IMR-90 (cell line): Measurements from ENCODE around the gene JAGN1. TPM values are rescaled to one million over a fixed set of nuclear protein-coding genes. Genes with fewer than 3 reads are reported as not detected.
"Not testable (repeated sequence)": the region's sequence is repeated elsewhere in the genome, so short reads cannot be mapped to it uniquely, and the experiment has no call there.

ENCODE experiments used
- ATAC-seq: fragments of 200-7000 bp; cut with Tn5 transposase; 2 replicates; pipeline ENCODE4 v1.9.1; 2020; ENCODE audit warnings: low read depth, mild to moderate bottlenecking, moderate library complexity
- BruUV-seq: library from RNA; stranded (reverse); fragments of 400-500 nt; replicated peaks from 2 replicates; lab custom pipeline; 2021; lab: Mats Ljungman, UMichigan
- CTCF ChIA-PET: fragments of 300-600 bp; formaldehyde crosslinking; extraction: SDS; loops from one replicate; lab custom pipeline; 2021; ENCODE audit warnings: antibody characterized with exemption; lab: Yijun Ruan, JAX
- POLR2A ChIA-PET: fragments of 300-600 bp; sonication (Branson Sonifier 250); formaldehyde crosslinking; loops from one replicate; lab custom pipeline; 2022; ENCODE audit warnings: antibody characterized with exemption; ENCODE audit not compliant: unreplicated experiment; lab: Charles Lee
- DNase-seq: peaks from one replicate; pipeline ENCODE4 v3.0.0; 2013
- H2AFZ ChIP-seq: replicated peaks from 2 replicates; pipeline ENCODE3; 2013; ENCODE audit warnings: low read length, mild to moderate bottlenecking; ENCODE audit not compliant: poor library complexity
- H2AK5ac ChIP-seq: 2 replicates; pipeline ENCODE4 v1.6.1; 2013; ENCODE audit warnings: low read depth, low read length, inconsistent platforms
- H2AK9ac ChIP-seq: replicated peaks from 2 replicates; pipeline ENCODE3; 2013; ENCODE audit warnings: mild to moderate bottlenecking, low read depth, low read length, moderate library complexity; ENCODE audit not compliant: poor library complexity
- H2BK120ac ChIP-seq: 2 replicates; pipeline ENCODE4 v1.6.1; 2013; ENCODE audit warnings: low read depth, low read length, inconsistent platforms
- H2BK15ac ChIP-seq: 3 replicates; pipeline ENCODE4 v1.6.1; 2013; ENCODE audit warnings: low read depth, low read length, inconsistent platforms
- H2BK20ac ChIP-seq: 2 replicates; pipeline ENCODE4 v1.6.1; 2013; ENCODE audit warnings: low read depth, mild to moderate bottlenecking, inconsistent platforms, low read length, moderate library complexity
- H2BK5ac ChIP-seq: 2 replicates; pipeline ENCODE4 v1.6.1; 2013; ENCODE audit warnings: mild to moderate bottlenecking, low read depth, low read length, inconsistent platforms; ENCODE audit not compliant: poor library complexity, severe bottlenecking
- H3K14ac ChIP-seq: replicated peaks from 2 replicates; pipeline ENCODE4 v1.6.1; 2013; ENCODE audit warnings: low read depth, low read length, inconsistent platforms
- H3K18ac ChIP-seq: 2 replicates; pipeline ENCODE4 v1.6.1; 2013; ENCODE audit warnings: low read depth, low read length, control low read depth
- H3K23ac ChIP-seq: 2 replicates; pipeline ENCODE4 v1.6.1; 2013; ENCODE audit warnings: low read depth, low read length, inconsistent platforms
- H3K27ac ChIP-seq: 2 replicates; pipeline ENCODE4 v1.5.1; 2013; ENCODE audit warnings: mild to moderate bottlenecking, control low read depth, low read length; ENCODE audit not compliant: insufficient read depth
- H3K27me3 ChIP-seq: 2 replicates; pipeline ENCODE4 v1.6.1; 2013; ENCODE audit warnings: low read length; ENCODE audit not compliant: control insufficient read depth, insufficient read depth
- H3K36me3 ChIP-seq: 2 replicates; pipeline ENCODE4 v1.6.1; 2013; ENCODE audit warnings: low read length, mixed read lengths; ENCODE audit not compliant: control insufficient read depth, insufficient read depth
- H3K4ac ChIP-seq: 2 replicates; pipeline ENCODE4 v1.6.1; 2013; ENCODE audit warnings: low read depth, low read length, inconsistent platforms
- H3K4me1 ChIP-seq: 2 replicates; pipeline ENCODE4 v1.6.1; 2013; ENCODE audit warnings: low read length, mixed read lengths; ENCODE audit not compliant: control insufficient read depth, insufficient read depth
- H3K4me2 ChIP-seq: 2 replicates; pipeline ENCODE4 v1.6.1; 2013; ENCODE audit warnings: low read depth, mild to moderate bottlenecking, control low read depth, low read length, moderate library complexity
- H3K4me3 ChIP-seq: 2 replicates; pipeline ENCODE4 v1.5.1; 2013; ENCODE audit warnings: low read depth, mild to moderate bottlenecking, control low read depth, low read length, moderate library complexity; ENCODE audit not compliant: insufficient read depth
- H3K56ac ChIP-seq: 2 replicates; pipeline ENCODE4 v1.6.1; 2013; ENCODE audit warnings: low read length, inconsistent platforms; ENCODE audit not compliant: insufficient read depth; ENCODE audit errors: extremely low read depth
- H3K79me1 ChIP-seq, 2 experiments: 2 replicates each; pipeline ENCODE4 v1.6.1; 2013; ENCODE audit warnings: low read length in 2 of 2, inconsistent platforms in 1 of 2, low read depth in 1 of 2
- H3K9ac ChIP-seq: 2 replicates; pipeline ENCODE4 v1.6.1; 2013; ENCODE audit warnings: low read depth, low read length, control low read depth
- H3K9me1 ChIP-seq: 2 replicates; pipeline ENCODE4 v1.6.1; 2013; ENCODE audit warnings: low read length, inconsistent platforms; ENCODE audit not compliant: insufficient read depth
- H3K9me3 ChIP-seq: 2 replicates; pipeline ENCODE4 v1.6.1; 2013; ENCODE audit warnings: low read length; ENCODE audit not compliant: control insufficient read depth, insufficient read depth
- H4K20me1 ChIP-seq: 2 replicates; pipeline ENCODE4 v1.6.1; 2013; ENCODE audit warnings: low read length, inconsistent platforms; ENCODE audit not compliant: insufficient read depth
- H4K5ac ChIP-seq: 2 replicates; pipeline ENCODE4 v1.6.1; 2013; ENCODE audit warnings: mild to moderate bottlenecking, low read depth, low read length, control low read depth
- H4K8ac ChIP-seq, 2 experiments: 2 replicates each; pipeline ENCODE4 v1.6.1; 2013; ENCODE audit warnings: low read depth in 2 of 2, low read length in 2 of 2, control low read depth in 1 of 2, inconsistent platforms in 1 of 2
- H4K91ac ChIP-seq: 2 replicates; pipeline ENCODE4 v1.6.1; 2013; ENCODE audit warnings: low read depth, low read length, inconsistent platforms; ENCODE audit not compliant: insufficient read depth
- CEBPB ChIP-seq: IDR thresholded peaks from 2 replicates; pipeline ENCODE4 v1.6.1; 2012; ENCODE audit warnings: low read depth, low read length, improper control_type of control experiment
- ELK1 ChIP-seq: fragments of 150-350 bp; IDR thresholded peaks from 2 replicates; pipeline ENCODE4 v1.6.1; 2016; ENCODE audit warnings: low read depth, mild to moderate bottlenecking, low read length, moderate library complexity, borderline replicate concordance
- FOS ChIP-seq: fragments of 150-350 bp; IDR thresholded peaks from 2 replicates; pipeline ENCODE4 v1.6.1; 2016; ENCODE audit warnings: low read depth, low read length
- MAZ ChIP-seq: IDR thresholded peaks from 2 replicates; pipeline ENCODE4 v1.6.1; 2012; ENCODE audit warnings: low read depth, mild to moderate bottlenecking, low read length, improper control_type of control experiment, moderate library complexity, borderline replicate concordance
- POLR2A ChIP-seq: IDR thresholded peaks from 2 replicates; pipeline ENCODE4 v1.6.1; 2012; ENCODE audit warnings: mild to moderate bottlenecking, low read depth, low read length
- RAD21 ChIP-seq: IDR thresholded peaks from 2 replicates; pipeline ENCODE4 v1.6.1; 2012; ENCODE audit warnings: low read length, improper control_type of control experiment
- RCOR1 ChIP-seq: IDR thresholded peaks from 2 replicates; pipeline ENCODE4 v1.6.1; 2012; ENCODE audit warnings: mild to moderate bottlenecking, low read length, improper control_type of control experiment; ENCODE audit not compliant: insufficient replicate concordance
- RFX5 ChIP-seq: IDR thresholded peaks from 2 replicates; pipeline ENCODE4 v1.8.0; 2012; ENCODE audit warnings: low read depth, mild to moderate bottlenecking, low read length, moderate library complexity
- WGBS, 2 experiments: methylation state at CpG; one replicate each; pipeline versions ENCODE4 v1.1.5 to v1.1.7; 2013; ENCODE audit warnings: missing lambda C conversion rate in 2 of 2; ENCODE audit not compliant: insufficient read length in 1 of 2; ENCODE audit errors: extremely low coverage in 2 of 2; 5-methylcytosine and 5-hydroxymethylcytosine counted together
- dilution Hi-C: fragments of 300-500 bp; cut with HindIII; formaldehyde crosslinking; loops from one replicate; pipeline ENCODE4 v1.14.3; 2018; ENCODE audit warnings: low sequenced_read_pairs; ENCODE audit not compliant: unreplicated experiment
- in situ Hi-C: fragments of 300-500 bp; cut with MboI; formaldehyde crosslinking; loops from 3 replicates; pipeline ENCODE4 v1.14.3; 2019; ENCODE audit warnings: low sequenced_read_pairs, inconsistent platforms, mixed read lengths
- intact Hi-C: fragments of 100-400 bp; cut with micrococcal nuclease; formaldehyde crosslinking; loops from 2 replicates; pipeline ENCODE4 v1.10.0; 2022
- polyA plus RNA-seq, 3 experiments: library from polyadenylated mRNA; depleted of rRNA; stranded (reverse); fragments of >200 nt; gene quantifications; 2 replicates each; pipeline ENCODE4 v1.2.3, GENCODE V29; 2012; ENCODE audit warnings: low replicate concordance in 1 of 3
- total RNA-seq: library from RNA; depleted of rRNA; stranded (reverse); fragments of >200 nt; gene quantifications from 2 replicates; pipeline ENCODE4 v1.2.3, GENCODE V29; 2012

The JAGN1 gene
- total and polyA plus RNA-seq, 2 of the 4 experiments (the other 2 are of a cell fraction): 32.7 to 39.3 TPM

GRCh38 chr3:9852528-9852927 is 37.9 kb upstream of the JAGN1 start:
- H2AK5ac ChIP-seq: no peak overlapping the region
- H2AK9ac ChIP-seq: no peak overlapping the region
- no peak overlapping the region for H2BK15ac ChIP-seq
- intact Hi-C loops: no loop called here
- no peak overlapping the region for H3K23ac ChIP-seq
- TF ChIP-seq MAZ: no peak
- TF ChIP-seq CEBPB: no peak
- TF ChIP-seq POLR2A: no peak
- TF ChIP-seq FOS: no peak
- TF ChIP-seq RFX5: no peak
- no peak for TF ChIP-seq RCOR1
- TF ChIP-seq ELK1: no peak
- TF ChIP-seq RAD21: no peak
- H3K14ac ChIP-seq: no peak overlapping the region
- ChIA-PET POLR2A (no interaction called here), CTCF (no interaction called here)
- BruUV-seq: no TSS peak
- no peak overlapping the region for H2BK5ac ChIP-seq
- no peak overlapping the region for H3K4ac ChIP-seq
- H2BK20ac ChIP-seq: no peak overlapping the region
- H3K79me1 ChIP-seq: no peaks in the 10 kb centered on the region
- no peak overlapping the region for H2BK120ac ChIP-seq
- no peaks in the 10 kb centered on the region for H3K36me3 ChIP-seq
- dilution Hi-C loops: no loop called here
- H3K4me1 ChIP-seq: no peaks in the 10 kb centered on the region
- H3K27me3 ChIP-seq: peaks cover 9% of the 10 kb centered on the region
- no peak overlapping the region for H3K27ac ChIP-seq
- no peaks in the 10 kb centered on the region for H4K20me1 ChIP-seq
- no peak for DNase-seq
- ATAC-seq: no peak
- no peak overlapping the region for H3K56ac ChIP-seq
- H4K8ac ChIP-seq: no peak overlapping the region
- no peaks in the 10 kb centered on the region for H3K9me1 ChIP-seq
- no peak overlapping the region for H3K18ac ChIP-seq
- no peak overlapping the region for H3K4me3 ChIP-seq
- no peak overlapping the region for H3K4me2 ChIP-seq
- no peak overlapping the region for H2AFZ ChIP-seq
- WGBS, 2 experiments: 95% methylated on average over 3 of the region's 6 CpGs; no CpG with 5 or more reads in 1 of the 2 experiments
- no peak overlapping the region for H4K5ac ChIP-seq
- no peak overlapping the region for H3K9ac ChIP-seq
- H3K9me3 ChIP-seq: no peaks in the 10 kb centered on the region
- H4K91ac ChIP-seq: no peak overlapping the region
- in situ Hi-C loops: no loop called here

- H3K9me1 ChIP-seq, H3K4ac ChIP-seq, H2BK120ac ChIP-seq, H4K8ac ChIP-seq, H3K4me3 ChIP-seq, H3K56ac ChIP-seq, H3K18ac ChIP-seq, H3K27me3 ChIP-seq, intact Hi-C loops, H2BK15ac ChIP-seq, dilution Hi-C loops, H3K23ac ChIP-seq, H3K4me1 ChIP-seq, H4K5ac ChIP-seq, H2AK5ac ChIP-seq, H3K9ac ChIP-seq, H2BK20ac ChIP-seq, H3K27ac ChIP-seq, H4K20me1 ChIP-seq, ATAC-seq, H3K4me2 ChIP-seq, DNase-seq, H2BK5ac ChIP-seq, H3K14ac ChIP-seq, H2AK9ac ChIP-seq, H3K36me3 ChIP-seq, in situ Hi-C loops, H2AFZ ChIP-seq, H3K9me3 ChIP-seq, BruUV-seq, H3K79me1 ChIP-seq, POLR2A ChIA-PET, H4K91ac ChIP-seq: not testable (repeated sequence)
- no CpG with 5 or more reads among the region's 11 CpGs for WGBS, 2 experiments
- CTCF ChIA-PET: interaction anchor here (1.1 kb wide), 1 partner anchor 11 kb away, joined by 3 read pairs; the partner anchor contains the start of gene RPUSD3
These were observed 36.0 kb upstream of the JAGN1 start for GRCh38 chr3:9854291-9854940.
